ENCODE results near the gene ANXA8. TPM values are rescaled to one million over a fixed set of nuclear protein-coding genes. Genes with fewer than 3 reads are reported as not detected.

ANXA8 gene

GRCh38 chr10:47418966-47419365, 64.9 kb downstream of the ANXA8 start:
- Histone ChIP-seq H4K91ac (ENCODE audit: low read depth, low read length, poor library complexity) (no peak overlapping the region), H4K8ac (ENCODE audit: low read depth, low read length) (no peak overlapping the region), H2BK12ac (ENCODE audit: low read length) (no peak overlapping the region), H3K79me1 (ENCODE audit: low read depth, low read length) (peaks cover 4% of the 10 kb centered on the region), H3K4me2 (ENCODE audit: insufficient read depth, low read length, poor library complexity, severe bottlenecking) (no peak overlapping the region), H3K36me3 (replicated peaks in 1 of 2; ENCODE audit: control insufficient read depth in 2 of 2, insufficient read depth in 2 of 2, low read length in 2 of 2) (no peaks in the 10 kb centered on the region), H3K9ac (ENCODE audit: low read depth, low read length, poor library complexity) (no peak overlapping the region), H3K27me3 (ENCODE audit: control insufficient read depth in 3 of 3, insufficient read depth in 3 of 3, low read depth in 1 of 3, low read length in 3 of 3) (peaks cover 0 to 3% (median 0%) of the 10 kb centered on the region in 3 experiments), H2AFZ (ENCODE audit: low read length) (no peak overlapping the region), H2BK120ac (ENCODE audit: low read depth, low read length) (no peak overlapping the region), H2BK15ac (ENCODE audit: low read length) (peak overlapping the region; percentile 46), H2AK5ac (ENCODE audit: low read depth, low read length) (peak overlapping the region; percentile 47), H3K4me3 (ENCODE audit: low read length in 2 of 2) (no peak overlapping the region), H2BK5ac (ENCODE audit: low read length) (no peak overlapping the region), H3K23ac (ENCODE audit: low read depth, low read length, poor library complexity) (no peak overlapping the region), H3K4me1 (ENCODE audit: control insufficient read depth in 2 of 2, insufficient read depth in 1 of 2, low read depth in 1 of 2, low read length in 2 of 2) (peaks cover 4 to 10% of the 10 kb centered on the region in 2 donors), H3K18ac (ENCODE audit: low read length) (peak overlapping the region; percentile 13), H3K27ac (replicated peaks; ENCODE audit: low read length) (no peak overlapping the region), H3K14ac (ENCODE audit: low read length) (no peak overlapping the region), H3K4ac (ENCODE audit: low read length) (no peak overlapping the region), H3K9me3 (replicated peaks in 1 of 2; ENCODE audit: control insufficient read depth in 2 of 2, insufficient read depth in 1 of 2, low read depth in 1 of 2, low read length in 2 of 2) (peaks cover 0 to 2% of the 10 kb centered on the region in 2 donors)
- DNase-seq (ENCODE audit: low spot score), result no peak
- no CpG with 5 or more reads among the region's 4 CpGs for WGBS, 2 donors (ENCODE audit: extremely low coverage in 2 of 2, insufficient read length in 2 of 2, insufficient replicate concordance in 1 of 2)

- peaks cover 0 to 3% (median 0%) of the 10 kb centered on the region in 3 experiments for H3K27me3 ChIP-seq (ENCODE audit: control insufficient read depth in 3 of 3, insufficient read depth in 3 of 3, low read depth in 1 of 3, low read length in 3 of 3)
- peak overlapping the region; percentile 78 for H2BK5ac ChIP-seq (ENCODE audit: low read length)
- H2BK15ac ChIP-seq (ENCODE audit: low read length), result no peak overlapping the region
- peak overlapping the region in 1 of 2 donors; percentile 54 for H3K4me3 ChIP-seq (ENCODE audit: low read length in 2 of 2)
- peak overlapping the region; percentile 8 for H3K4ac ChIP-seq (ENCODE audit: low read length)
- H2BK12ac ChIP-seq (ENCODE audit: low read length), result peak overlapping the region; percentile 78
- no peak overlapping the region for H4K91ac ChIP-seq (ENCODE audit: low read depth, low read length, poor library complexity)
- no peak overlapping the region for H3K23ac ChIP-seq (ENCODE audit: low read depth, low read length, poor library complexity)
- H3K4me1 ChIP-seq (ENCODE audit: control insufficient read depth in 2 of 2, insufficient read depth in 1 of 2, low read depth in 1 of 2, low read length in 2 of 2), result peaks cover 4 to 10% of the 10 kb centered on the region in 2 donors
- peak overlapping the region; percentile 22 for H3K18ac ChIP-seq (ENCODE audit: low read length)
- no peak overlapping the region for H3K9ac ChIP-seq (ENCODE audit: low read depth, low read length, poor library complexity)
- no peak overlapping the region for H3K27ac ChIP-seq (replicated peaks; ENCODE audit: low read length)
- H3K4me2 ChIP-seq (ENCODE audit: insufficient read depth, low read length, poor library complexity, severe bottlenecking), result no peak overlapping the region
- no CpG with 5 or more reads among the region's 6 CpGs for WGBS, 2 donors (ENCODE audit: extremely low coverage in 2 of 2, insufficient read length in 2 of 2, insufficient replicate concordance in 1 of 2)
- peaks cover 0 to 2% of the 10 kb centered on the region in 2 donors for H3K9me3 ChIP-seq (replicated peaks in 1 of 2; ENCODE audit: control insufficient read depth in 2 of 2, insufficient read depth in 1 of 2, low read depth in 1 of 2, low read length in 2 of 2)
- H2AFZ ChIP-seq (ENCODE audit: low read length), result no peak overlapping the region
- no peak overlapping the region for H2BK120ac ChIP-seq (ENCODE audit: low read depth, low read length)
- DNase-seq (ENCODE audit: low spot score), result no peak
- no peak overlapping the region for H3K14ac ChIP-seq (ENCODE audit: low read length)
- H3K79me1 ChIP-seq (ENCODE audit: low read depth, low read length), result peaks cover 4% of the 10 kb centered on the region
- H2AK5ac ChIP-seq (ENCODE audit: low read depth, low read length), result no peak overlapping the region
- no peak overlapping the region for H4K8ac ChIP-seq (ENCODE audit: low read depth, low read length)
- no peaks in the 10 kb centered on the region for H3K36me3 ChIP-seq (replicated peaks in 1 of 2; ENCODE audit: control insufficient read depth in 2 of 2, insufficient read depth in 2 of 2, low read length in 2 of 2)
Observed at GRCh38 chr10:47418321-47418720, 65.6 kb downstream of the ANXA8 start.

Small RNA genes lying within 50 kb of the gene (small RNA-seq; reads per million reads assigned to genes)
- not detected for gene AL591684.3 (ENCODE audit: insufficient read depth)
- gene RNA5SP312 (ENCODE audit: insufficient read depth), result not detected
